Measurements from ENCODE around the gene FLOT1. TPM values are rescaled to one million over a fixed set of nuclear protein-coding genes. Genes with fewer than 3 reads are reported as not detected.

Gene FLOT1
- total RNA-seq, 1 donor: 101 TPM

DNA sequence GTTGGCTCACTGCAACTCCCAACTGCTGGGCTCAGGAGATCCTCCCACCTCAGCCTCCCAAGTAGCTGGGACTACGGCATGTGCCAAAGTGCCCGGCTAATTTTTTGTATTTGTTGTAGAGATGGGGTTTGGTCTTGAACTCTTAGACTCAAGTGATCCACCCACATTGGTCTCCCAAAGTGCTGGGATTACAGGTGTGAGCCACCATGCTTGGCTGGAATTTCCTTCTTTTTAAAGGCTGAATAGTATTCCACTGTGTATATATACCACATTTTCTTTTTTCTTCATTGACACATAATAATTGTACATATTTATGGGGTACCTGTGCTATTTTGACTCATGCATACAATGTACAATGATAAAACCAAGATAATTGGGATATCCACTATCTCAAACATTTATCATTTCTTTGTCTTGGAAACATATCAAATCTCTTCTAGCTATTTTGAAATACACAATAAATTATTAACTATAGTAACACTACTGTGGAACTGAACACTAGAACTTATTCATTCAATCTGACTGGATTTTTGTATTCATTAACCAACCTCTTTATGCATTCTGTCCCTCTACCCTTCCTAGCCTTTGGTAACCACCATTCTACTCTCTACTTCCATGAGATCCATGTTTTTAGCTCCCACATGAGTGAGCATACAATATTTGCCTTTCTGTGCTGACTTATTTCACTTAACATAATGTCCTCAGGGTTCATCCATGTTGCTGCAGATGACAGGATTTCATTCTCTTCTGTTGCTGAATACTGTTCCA is 33.2 kb downstream of the FLOT1 start:
- Histone ChIP-seq H3K79me2 (ENCODE audit: insufficient read depth, low read length) (no peaks in the 10 kb centered on the region), H3K9me3 (ENCODE audit: low read depth, low read length) (no peaks in the 10 kb centered on the region), H3K4me2 (ENCODE audit: insufficient read depth, low read length) (no peak overlapping the region), H3K27me3 (ENCODE audit: insufficient read depth, low read length) (no peaks in the 10 kb centered on the region), H2AFZ (ENCODE audit: low read length) (no peak overlapping the region), H3K27ac (ENCODE audit: low read depth, low read length) (no peak overlapping the region), H4K20me1 (ENCODE audit: insufficient read depth, low read length) (no peaks in the 10 kb centered on the region), H3K36me3 (ENCODE audit: insufficient read depth, low read length) (peaks cover 77% of the 10 kb centered on the region), H3K4me1 (ENCODE audit: insufficient read depth, low read length) (no peaks in the 10 kb centered on the region), H3K4me3 (ENCODE audit: insufficient read depth, low read length) (no peak overlapping the region)
- no peak for DNase-seq (ENCODE audit: insufficient read length, low spot score, missing footprints)
- TF ChIP-seq, protein P1, sequence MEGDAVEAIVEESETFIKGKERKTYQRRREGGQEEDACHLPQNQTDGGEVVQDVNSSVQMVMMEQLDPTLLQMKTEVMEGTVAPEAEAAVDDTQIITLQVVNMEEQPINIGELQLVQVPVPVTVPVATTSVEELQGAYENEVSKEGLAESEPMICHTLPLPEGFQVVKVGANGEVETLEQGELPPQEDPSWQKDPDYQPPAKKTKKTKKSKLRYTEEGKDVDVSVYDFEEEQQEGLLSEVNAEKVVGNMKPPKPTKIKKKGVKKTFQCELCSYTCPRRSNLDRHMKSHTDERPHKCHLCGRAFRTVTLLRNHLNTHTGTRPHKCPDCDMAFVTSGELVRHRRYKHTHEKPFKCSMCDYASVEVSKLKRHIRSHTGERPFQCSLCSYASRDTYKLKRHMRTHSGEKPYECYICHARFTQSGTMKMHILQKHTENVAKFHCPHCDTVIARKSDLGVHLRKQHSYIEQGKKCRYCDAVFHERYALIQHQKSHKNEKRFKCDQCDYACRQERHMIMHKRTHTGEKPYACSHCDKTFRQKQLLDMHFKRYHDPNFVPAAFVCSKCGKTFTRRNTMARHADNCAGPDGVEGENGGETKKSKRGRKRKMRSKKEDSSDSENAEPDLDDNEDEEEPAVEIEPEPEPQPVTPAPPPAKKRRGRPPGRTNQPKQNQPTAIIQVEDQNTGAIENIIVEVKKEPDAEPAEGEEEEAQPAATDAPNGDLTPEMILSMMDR (IDR thresholded peaks at IDR 0.05; ENCODE audit: extremely low read depth, low read depth, low read length): no peak

- peaks cover 77% of the 10 kb centered on the region for H3K36me3 ChIP-seq (ENCODE audit: insufficient read depth, low read length)
Measured at GRCh38 chr6:30707281-30707850, 35.1 kb downstream of the FLOT1 start.

GRCh38 chr6:30705620-30706019 is 36.9 kb downstream of the FLOT1 start:
- no peak overlapping the region for H2AFZ ChIP-seq (ENCODE audit: low read length)
- no peaks in the 10 kb centered on the region for H3K27me3 ChIP-seq (ENCODE audit: insufficient read depth, low read length)
- TF ChIP-seq, protein P1 (IDR thresholded peaks at IDR 0.05; ENCODE audit: extremely low read depth, low read depth, low read length): no peak
- DNase-seq (ENCODE audit: insufficient read length, low spot score, missing footprints): no peak
- peaks cover 63% of the 10 kb centered on the region for H3K36me3 ChIP-seq (ENCODE audit: insufficient read depth, low read length)
- H3K4me2 ChIP-seq (ENCODE audit: insufficient read depth, low read length): no peak overlapping the region
- H3K79me2 ChIP-seq (ENCODE audit: insufficient read depth, low read length): no peaks in the 10 kb centered on the region
- H3K4me3 ChIP-seq (ENCODE audit: insufficient read depth, low read length): no peak overlapping the region
- no peaks in the 10 kb centered on the region for H4K20me1 ChIP-seq (ENCODE audit: insufficient read depth, low read length)
- no peak overlapping the region for H3K27ac ChIP-seq (ENCODE audit: low read depth, low read length)
- no peaks in the 10 kb centered on the region for H3K9me3 ChIP-seq (ENCODE audit: low read depth, low read length)
- H3K4me1 ChIP-seq (ENCODE audit: insufficient read depth, low read length): peaks cover 6% of the 10 kb centered on the region

More at GRCh38 chr6:30707281-30707850, 35.1 kb downstream of the FLOT1 start:
- peaks cover 6% of the 10 kb centered on the region for H3K4me1 ChIP-seq (ENCODE audit: insufficient read depth, low read length)
- no peak overlapping the region for H2AFZ ChIP-seq (ENCODE audit: low read length)
- no peaks in the 10 kb centered on the region for H3K9me3 ChIP-seq (ENCODE audit: low read depth, low read length)
- H3K4me2 ChIP-seq (ENCODE audit: insufficient read depth, low read length): no peak overlapping the region
- no peaks in the 10 kb centered on the region for H3K27me3 ChIP-seq (ENCODE audit: insufficient read depth, low read length)
- TF ChIP-seq, protein P1 (IDR thresholded peaks at IDR 0.05; ENCODE audit: extremely low read depth, low read depth, low read length): no peak
- H4K20me1 ChIP-seq (ENCODE audit: insufficient read depth, low read length): no peaks in the 10 kb centered on the region
- no peak for DNase-seq (ENCODE audit: insufficient read length, low spot score, missing footprints)
- H3K79me2 ChIP-seq (ENCODE audit: insufficient read depth, low read length): no peaks in the 10 kb centered on the region
- no peak overlapping the region for H3K27ac ChIP-seq (ENCODE audit: low read depth, low read length)
- H3K4me3 ChIP-seq (ENCODE audit: insufficient read depth, low read length): no peak overlapping the region

- Histone ChIP-seq H2AFZ (ENCODE audit: low read length) (no peak overlapping the region), H3K4me3 (ENCODE audit: insufficient read depth, low read length) (no peak overlapping the region), H3K27me3 (ENCODE audit: insufficient read depth, low read length) (no peaks in the 10 kb centered on the region), H4K20me1 (ENCODE audit: insufficient read depth, low read length) (no peaks in the 10 kb centered on the region), H3K79me2 (ENCODE audit: insufficient read depth, low read length) (no peaks in the 10 kb centered on the region), H3K27ac (ENCODE audit: low read depth, low read length) (no peak overlapping the region), H3K4me1 (ENCODE audit: insufficient read depth, low read length) (peaks cover 6% of the 10 kb centered on the region), H3K36me3 (ENCODE audit: insufficient read depth, low read length) (peaks cover 55% of the 10 kb centered on the region), H3K4me2 (ENCODE audit: insufficient read depth, low read length) (no peak overlapping the region), H3K9me3 (ENCODE audit: low read depth, low read length) (no peaks in the 10 kb centered on the region)
- DNase-seq (ENCODE audit: insufficient read length, low spot score, missing footprints): no peak
- TF ChIP-seq, protein P1 (IDR thresholded peaks at IDR 0.05; ENCODE audit: extremely low read depth, low read depth, low read length): no peak
Measured at GRCh38 chr6:30703821-30704220, 38.7 kb downstream of the FLOT1 start.

Data from osteoblast (primary cell).